A673 (cell line): ENCODE results near the gene ATP5PD. TPM values are rescaled to one million over a fixed set of nuclear protein-coding genes. Genes with fewer than 3 reads are reported as not detected.
A peak's percentile ranks its signal among the peaks of the same experiment; 100 is the strongest.

Experiments
- BruUV-seq: library from RNA; stranded (reverse); fragments of 400-500 nt; replicated peaks from 2 replicates; lab custom pipeline; 2021; lab: Mats Ljungman, UMichigan
- CTCF ChIA-PET: fragments of 300-600 bp; sonication (Branson Sonifier 250); formaldehyde crosslinking; loops from one replicate; lab custom pipeline; 2022; ENCODE audit warnings: antibody characterized with exemption; lab: Charles Lee
- POLR2A ChIA-PET: fragments of 300-600 bp; sonication (Branson Sonifier 250); formaldehyde crosslinking; loops from one replicate; lab custom pipeline; 2022; ENCODE audit warnings: antibody characterized with exemption; ENCODE audit not compliant: low non-redundant PET; lab: Charles Lee
- DNase-seq: peaks from one replicate; pipeline ENCODE4 v3.0.0-alpha.2; 2015; ENCODE audit warnings: low spot score
- H3K27ac ChIP-seq: fragments of 200-600 bp; sonication (generic); 2 replicates; pipeline ENCODE4 v1.5.1; 2016; ENCODE audit warnings: mixed run types, low read depth, mild to moderate bottlenecking, mixed read lengths, antibody characterized with exemption, low read length; ENCODE audit not compliant: poor library complexity, severe bottlenecking
- H3K27me3 ChIP-seq: fragments of 200-600 bp; sonication (generic); replicated peaks from 2 replicates; pipeline ENCODE4 v1.6.1; 2017; ENCODE audit warnings: mixed run types, low read depth, mild to moderate bottlenecking, mixed read lengths, antibody characterized with exemption, low read length; ENCODE audit not compliant: insufficient read depth, poor library complexity
- H3K36me3 ChIP-seq: fragments of 200-600 bp; sonication (generic); 2 replicates; pipeline ENCODE4 v1.6.1; 2016; ENCODE audit warnings: mixed run types, mild to moderate bottlenecking, mixed read lengths, antibody characterized with exemption, low read length; ENCODE audit not compliant: insufficient read depth, poor library complexity, severe bottlenecking
- H3K4me1 ChIP-seq: fragments of 200-600 bp; sonication (generic); 2 replicates; pipeline ENCODE4 v1.6.1; 2017; ENCODE audit warnings: mixed run types, mild to moderate bottlenecking, mixed read lengths, antibody characterized with exemption, low read length; ENCODE audit not compliant: insufficient read depth, poor library complexity, severe bottlenecking
- H3K4me3 ChIP-seq: fragments of 200-600 bp; sonication (generic); 2 replicates; pipeline ENCODE4 v1.5.1; 2016; ENCODE audit warnings: low read depth, mixed run types, mild to moderate bottlenecking, mixed read lengths, low read length; ENCODE audit not compliant: poor library complexity, severe bottlenecking
- H3K9me3 ChIP-seq: fragments of 200-600 bp; sonication (generic); 2 replicates; pipeline ENCODE4 v1.6.1; 2016; ENCODE audit warnings: mixed run types, low read depth, mild to moderate bottlenecking, mixed read lengths, antibody characterized with exemption, low read length; ENCODE audit not compliant: poor library complexity, severe bottlenecking
- CTCF ChIP-seq: fragments of 300-800, 200-600 bp; sonication (generic); conservative IDR thresholded peaks from 2 replicates; pipeline ENCODE4 v1.5.1; 2017; ENCODE audit warnings: low read depth, mild to moderate bottlenecking, antibody characterized with exemption, low read length, moderate library complexity, mixed read lengths
- EZH2 ChIP-seq: fragments of 200-600 bp; sonication (generic); IDR thresholded peaks from 2 replicates; pipeline ENCODE4 v1.6.1; 2017; ENCODE audit warnings: borderline replicate concordance, low read depth, mild to moderate bottlenecking, mixed read lengths, antibody characterized with exemption, low read length; ENCODE audit not compliant: poor library complexity, severe bottlenecking
- intact Hi-C: fragments of 100-400 bp; cut with micrococcal nuclease; formaldehyde crosslinking; loops from one replicate; pipeline ENCODE4 v1.10.0; 2022; ENCODE audit not compliant: unreplicated experiment
- total RNA-seq: library from RNA; stranded (reverse); gene quantifications from 2 replicates; pipeline ENCODE4 v1.2.3, GENCODE V29; 2021

Gene ATP5PD
- total RNA-seq, 1 experiment from 2014 or later = 291 TPM

DNA sequence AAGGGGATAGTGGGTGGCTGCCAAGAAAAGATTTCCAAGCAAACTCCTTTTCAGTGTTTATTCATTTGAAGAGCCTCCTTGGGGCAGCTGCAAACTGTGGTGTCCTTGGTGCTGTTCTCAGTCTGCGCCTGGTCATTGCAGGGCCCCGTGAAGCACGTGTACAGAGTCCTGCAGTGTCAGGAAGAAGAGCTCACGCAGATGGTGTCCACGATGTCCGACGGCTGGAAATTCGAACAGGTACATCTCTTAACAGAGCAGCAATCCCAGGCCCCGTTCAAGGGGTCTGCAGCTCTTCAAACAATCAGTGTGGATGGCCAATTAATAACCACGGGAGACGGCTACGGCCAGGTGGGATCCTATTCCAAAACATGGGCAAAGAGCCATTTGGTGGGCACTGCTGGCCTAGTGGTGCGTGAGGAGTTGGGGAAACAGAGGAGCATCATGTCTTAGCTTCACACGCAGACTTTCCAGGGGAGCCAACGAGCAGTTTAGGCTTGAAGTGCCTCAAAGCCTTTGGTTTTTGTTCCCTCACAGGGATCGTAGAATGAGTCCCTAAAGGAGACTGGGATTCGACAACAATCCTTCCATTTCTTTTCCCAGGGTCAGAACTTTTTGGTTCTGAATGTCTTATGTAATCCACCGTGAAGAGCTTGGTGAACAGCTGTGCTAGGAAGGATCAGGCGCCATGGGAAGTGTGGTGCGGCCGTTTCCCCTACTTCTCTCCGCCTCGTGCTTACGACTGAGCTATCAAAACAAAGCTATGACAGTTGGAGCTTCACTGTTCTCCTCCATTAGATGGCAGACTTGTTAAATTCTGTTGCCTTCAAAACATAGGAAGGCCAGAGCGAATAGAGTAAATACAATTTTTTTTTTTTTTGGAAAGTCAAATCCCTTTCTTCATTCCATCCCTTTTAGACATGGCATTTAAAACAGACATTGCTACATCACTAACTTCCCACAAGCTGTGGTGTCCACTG is 12.9 kb upstream of the ATP5PD start:
- CTCF ChIA-PET = interaction anchor here (0.6 to 0.7 kb wide), 2 partner anchors 19 to 180 kb away, joined by 3 to 5 read pairs; no protein-coding TSS in a partner anchor

DNA sequence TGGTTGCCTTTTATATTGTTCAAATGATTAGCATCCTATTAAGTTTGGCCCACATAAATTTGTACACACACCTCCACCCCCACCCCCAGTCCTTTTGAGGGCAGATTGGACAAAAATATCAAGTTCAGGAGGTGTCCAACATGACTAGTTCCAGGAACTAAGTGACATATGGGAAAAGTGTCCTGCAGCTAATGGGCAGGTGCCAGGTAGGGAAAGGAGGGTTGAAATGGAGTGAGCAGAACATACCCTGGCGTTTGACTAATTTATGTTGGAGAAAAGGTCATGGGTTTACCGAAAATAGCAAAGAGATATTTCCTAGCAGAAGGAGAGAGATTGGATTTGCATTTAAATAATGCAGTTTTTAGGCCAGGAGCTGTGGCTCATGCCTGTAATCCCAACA is 5.2 kb upstream of the ATP5PD start:
- BruUV-seq = no TSS peak
- TF ChIP-seq CTCF = no peak
- TF ChIP-seq EZH2 = no peak
- peaks cover 39% of the 10 kb centered on the region for H3K36me3 ChIP-seq
- no peaks in the 10 kb centered on the region for H3K9me3 ChIP-seq
- no peak overlapping the region for H3K4me3 ChIP-seq
- H3K27me3 ChIP-seq = no peaks in the 10 kb centered on the region
- POLR2A ChIA-PET = no interaction called here
- H3K4me1 ChIP-seq = peaks cover 9% of the 10 kb centered on the region
- CTCF ChIA-PET = no interaction called here
- H3K27ac ChIP-seq = no peak overlapping the region
- intact Hi-C loops = no loop called here
- no peak for DNase-seq

More for the DNA sequence above, 12.9 kb upstream of the ATP5PD start:
- Histone ChIP-seq H3K9me3 (no peaks in the 10 kb centered on the region), H3K36me3 (peaks cover 43% of the 10 kb centered on the region), H3K4me3 (no peak overlapping the region), H3K4me1 (no peaks in the 10 kb centered on the region), H3K27me3 (no peaks in the 10 kb centered on the region), H3K27ac (no peak overlapping the region)
- peak; percentile 35 for DNase-seq
- POLR2A ChIA-PET = no interaction called here
- no TSS peak for BruUV-seq
- TF ChIP-seq EZH2 (no peak), CTCF (peak; percentile 40)
- intact Hi-C loops = no loop called here

- POLR2A ChIA-PET = no interaction called here
- H3K4me1 ChIP-seq = peaks cover 9% of the 10 kb centered on the region
- no peak for DNase-seq
- H3K4me3 ChIP-seq = no peak overlapping the region
- CTCF ChIA-PET = no interaction called here
- BruUV-seq = no TSS peak
- H3K27ac ChIP-seq = no peak overlapping the region
- H3K36me3 ChIP-seq = peaks cover 31% of the 10 kb centered on the region
- H3K27me3 ChIP-seq = no peaks in the 10 kb centered on the region
- H3K9me3 ChIP-seq = no peaks in the 10 kb centered on the region
- TF ChIP-seq EZH2 = no peak
- no peak for TF ChIP-seq CTCF
- intact Hi-C loops = no loop called here
These were observed 2.9 kb upstream of the ATP5PD start for GRCh38 chr17:75049706-75050105.
